Measurements from ENCODE around the gene GYG1.

- no peak for TF ChIP-seq ATF2 (CRISPR knock-in tag; IDR thresholded peaks at IDR 0.05; ENCODE audit: borderline replicate concordance, low read depth)
- TF ChIP-seq E2F4 (CRISPR knock-in tag; IDR thresholded peaks at IDR 0.05; ENCODE audit: borderline replicate concordance, low read depth) = no peak
- TF ChIP-seq NR3C1 (CRISPR knock-in tag; conservative IDR thresholded peaks at IDR 0.05; ENCODE audit: low read depth) = no peak
- TF ChIP-seq CTCF (IDR thresholded peaks at IDR 0.05) = no peak
- no peak for TF ChIP-seq E2F1 (CRISPR knock-in tag; IDR thresholded peaks at IDR 0.05)
- no peak for TF ChIP-seq JUN (CRISPR knock-in tag; IDR thresholded peaks at IDR 0.05)
- no peak for TF ChIP-seq PRRX2 (CRISPR knock-in tag; IDR thresholded peaks at IDR 0.05)
Observed at GRCh38 chr3:148999806-149000205, 8.5 kb downstream of the GYG1 start.
